Adrenal gland (tissue), 5 donors: ENCODE measurements around the gene NLRP4.

Experiments used
- CTCF ChIP-seq, 6 experiments: fragments of 450-650 bp in 4 of 6; fragments of 200-600 bp in 2 of 6; sonication (generic) in 1 of 6; IDR thresholded peaks; 1 replicate in 5 of 6; 2 replicates in 1 of 6; pipeline versions ENCODE4 v1.5.1 to v1.8.0; 2016 to 2021; ENCODE audit warnings: antibody characterized with exemption in 6 of 6, mild to moderate bottlenecking in 2 of 6, moderate library complexity in 1 of 6
- POLR2A ChIP-seq, 2 donors: fragments of 450-650 bp; IDR thresholded peaks; one replicate each; pipeline ENCODE4 v1.6.1; 2017; ENCODE audit warnings: antibody characterized with exemption in 2 of 2, mild to moderate bottlenecking in 2 of 2, moderate library complexity in 1 of 2
- donor health status: DM: no; HTN: no; CAD: no.

DNA sequence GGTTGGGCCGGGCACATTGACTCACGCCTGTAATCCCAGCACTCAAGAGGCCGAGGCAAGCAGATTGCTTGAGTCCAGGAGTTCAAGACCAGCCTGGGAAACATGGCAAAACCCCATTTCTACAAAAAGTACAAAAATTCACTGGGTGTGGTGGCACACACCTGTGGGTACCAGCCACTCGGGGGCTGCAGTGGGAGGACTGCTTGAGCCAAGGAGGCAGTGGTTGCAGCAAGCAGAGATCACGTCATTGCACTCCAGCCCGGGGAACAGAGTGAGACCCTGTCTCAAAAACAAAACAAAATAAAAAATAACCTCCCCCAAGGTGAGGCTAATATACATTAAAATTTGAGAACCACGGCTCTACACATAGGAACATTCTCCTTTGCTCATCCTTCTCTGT, 70.9 kb downstream of the NLRP4 start:
- TF ChIP-seq CTCF (IDR thresholded peaks at IDR 0.05): no peak
- no peak for TF ChIP-seq POLR2A (IDR thresholded peaks at IDR 0.05)
